ENCODE results near the gene MRPL36.

The MRPL36 gene

DNA sequence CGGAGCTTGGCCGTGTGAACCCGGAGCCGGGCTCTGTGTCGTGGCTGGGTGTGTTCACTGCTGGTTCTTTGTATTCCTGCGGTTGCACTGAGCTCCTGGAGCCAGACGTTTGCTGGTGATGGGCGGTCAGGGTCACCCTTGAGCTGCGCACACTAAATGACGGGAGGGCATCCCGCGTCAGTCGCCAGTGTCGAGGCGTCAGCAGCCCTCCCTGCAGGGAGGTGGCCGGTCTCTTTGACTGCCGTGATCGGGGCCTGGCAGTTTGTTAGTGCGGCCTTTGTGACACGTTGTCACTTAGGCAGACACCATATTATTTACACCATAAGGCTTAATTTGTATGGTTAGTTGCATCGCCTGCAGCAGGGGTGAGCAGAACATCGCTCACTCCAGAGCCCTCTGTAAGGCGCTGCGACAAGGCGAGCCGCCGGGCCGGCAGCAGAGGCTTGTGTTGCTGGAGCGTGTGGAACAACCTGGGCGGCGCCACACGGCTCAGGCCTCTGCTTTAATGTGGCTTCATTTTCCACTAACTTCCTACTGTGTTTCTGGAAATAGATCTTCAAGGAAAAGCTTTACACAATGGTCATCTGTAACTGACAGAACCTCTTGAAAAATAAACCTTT is 9.9 kb upstream of the MRPL36 start:
- Histone ChIP-seq H3K27ac (ENCODE audit: low read length) (no peak overlapping the region), H3K4me1 (ENCODE audit: low read length) (no peaks in the 10 kb centered on the region), H3K36me3 (replicated peaks; ENCODE audit: insufficient read depth, low read length) (peaks cover 28% of the 10 kb centered on the region), H3K9me3 (replicated peaks; ENCODE audit: insufficient read depth, low read length) (no peaks in the 10 kb centered on the region), H2AFZ (ENCODE audit: low read length) (no peak overlapping the region), H3K4me2 (ENCODE audit: low read depth, low read length) (no peak overlapping the region), H3F3A (ENCODE audit: insufficient read depth, low read length) (no peaks in the 10 kb centered on the region), H3K4me3 (ENCODE audit: low read length) (no peak overlapping the region), H4K20me1 (ENCODE audit: insufficient read depth, low read length) (no peaks in the 10 kb centered on the region), H3K9me2 (replicated peaks; ENCODE audit: insufficient read depth, low read length) (no peaks in the 10 kb centered on the region), H3K9ac (ENCODE audit: low read length) (no peak overlapping the region), H3K79me2 (ENCODE audit: low read length) (peaks cover 70% of the 10 kb centered on the region), H3K27me3 (replicated peaks; ENCODE audit: insufficient read depth, low read length) (no peaks in the 10 kb centered on the region)
- no peak for DNase-seq
- TF ChIP-seq, protein P1, sequence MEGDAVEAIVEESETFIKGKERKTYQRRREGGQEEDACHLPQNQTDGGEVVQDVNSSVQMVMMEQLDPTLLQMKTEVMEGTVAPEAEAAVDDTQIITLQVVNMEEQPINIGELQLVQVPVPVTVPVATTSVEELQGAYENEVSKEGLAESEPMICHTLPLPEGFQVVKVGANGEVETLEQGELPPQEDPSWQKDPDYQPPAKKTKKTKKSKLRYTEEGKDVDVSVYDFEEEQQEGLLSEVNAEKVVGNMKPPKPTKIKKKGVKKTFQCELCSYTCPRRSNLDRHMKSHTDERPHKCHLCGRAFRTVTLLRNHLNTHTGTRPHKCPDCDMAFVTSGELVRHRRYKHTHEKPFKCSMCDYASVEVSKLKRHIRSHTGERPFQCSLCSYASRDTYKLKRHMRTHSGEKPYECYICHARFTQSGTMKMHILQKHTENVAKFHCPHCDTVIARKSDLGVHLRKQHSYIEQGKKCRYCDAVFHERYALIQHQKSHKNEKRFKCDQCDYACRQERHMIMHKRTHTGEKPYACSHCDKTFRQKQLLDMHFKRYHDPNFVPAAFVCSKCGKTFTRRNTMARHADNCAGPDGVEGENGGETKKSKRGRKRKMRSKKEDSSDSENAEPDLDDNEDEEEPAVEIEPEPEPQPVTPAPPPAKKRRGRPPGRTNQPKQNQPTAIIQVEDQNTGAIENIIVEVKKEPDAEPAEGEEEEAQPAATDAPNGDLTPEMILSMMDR (IDR thresholded peaks at IDR 0.05; ENCODE audit: low read length): no peak
- TF ChIP-seq EZH2 (optimal IDR thresholded peaks at IDR 0.05; ENCODE audit: low read depth, low read length) (no peak), EZH2phosphoT487 (IDR thresholded peaks at IDR 0.05; ENCODE audit: low read length) (no peak)

DNA sequence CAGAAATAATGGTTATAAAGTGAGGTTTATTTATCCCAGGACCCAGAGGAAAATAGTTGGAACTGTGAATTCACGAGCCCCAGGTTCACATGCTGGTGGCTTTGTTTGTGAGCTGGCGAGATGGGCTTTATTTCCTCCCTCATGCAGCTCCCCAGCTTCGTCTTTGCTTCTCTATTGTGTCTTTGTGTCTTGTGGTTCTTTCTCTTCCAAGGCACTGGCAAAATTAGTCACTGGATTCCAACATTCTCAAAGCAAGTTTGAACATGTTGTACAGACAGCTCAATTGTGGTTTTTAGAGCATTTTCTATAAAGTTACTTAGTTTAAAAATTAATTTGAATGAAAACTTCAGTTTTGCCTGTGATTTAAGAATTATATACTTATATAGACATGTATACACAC is 8.8 kb upstream of the MRPL36 start:
- H3F3A ChIP-seq (ENCODE audit: insufficient read depth, low read length): no peaks in the 10 kb centered on the region
- H3K9ac ChIP-seq (ENCODE audit: low read length): no peak overlapping the region
- no peaks in the 10 kb centered on the region for H3K4me1 ChIP-seq (ENCODE audit: low read length)
- TF ChIP-seq, protein P1 (IDR thresholded peaks at IDR 0.05; ENCODE audit: low read length): no peak
- no peak for TF ChIP-seq EZH2phosphoT487 (IDR thresholded peaks at IDR 0.05; ENCODE audit: low read length)
- TF ChIP-seq EZH2 (optimal IDR thresholded peaks at IDR 0.05; ENCODE audit: low read depth, low read length): no peak
- peaks cover 79% of the 10 kb centered on the region for H3K79me2 ChIP-seq (ENCODE audit: low read length)
- no peaks in the 10 kb centered on the region for H4K20me1 ChIP-seq (ENCODE audit: insufficient read depth, low read length)
- no peak overlapping the region for H2AFZ ChIP-seq (ENCODE audit: low read length)
- no peaks in the 10 kb centered on the region for H3K9me3 ChIP-seq (replicated peaks; ENCODE audit: insufficient read depth, low read length)
- H3K36me3 ChIP-seq (replicated peaks; ENCODE audit: insufficient read depth, low read length): peaks cover 29% of the 10 kb centered on the region
- no peak overlapping the region for H3K27ac ChIP-seq (ENCODE audit: low read length)
- H3K9me2 ChIP-seq (replicated peaks; ENCODE audit: insufficient read depth, low read length): no peaks in the 10 kb centered on the region
- H3K4me2 ChIP-seq (ENCODE audit: low read depth, low read length): no peak overlapping the region
- no peaks in the 10 kb centered on the region for H3K27me3 ChIP-seq (replicated peaks; ENCODE audit: insufficient read depth, low read length)
- no peak overlapping the region for H3K4me3 ChIP-seq (ENCODE audit: low read length)
- DNase-seq: no peak

DNA sequence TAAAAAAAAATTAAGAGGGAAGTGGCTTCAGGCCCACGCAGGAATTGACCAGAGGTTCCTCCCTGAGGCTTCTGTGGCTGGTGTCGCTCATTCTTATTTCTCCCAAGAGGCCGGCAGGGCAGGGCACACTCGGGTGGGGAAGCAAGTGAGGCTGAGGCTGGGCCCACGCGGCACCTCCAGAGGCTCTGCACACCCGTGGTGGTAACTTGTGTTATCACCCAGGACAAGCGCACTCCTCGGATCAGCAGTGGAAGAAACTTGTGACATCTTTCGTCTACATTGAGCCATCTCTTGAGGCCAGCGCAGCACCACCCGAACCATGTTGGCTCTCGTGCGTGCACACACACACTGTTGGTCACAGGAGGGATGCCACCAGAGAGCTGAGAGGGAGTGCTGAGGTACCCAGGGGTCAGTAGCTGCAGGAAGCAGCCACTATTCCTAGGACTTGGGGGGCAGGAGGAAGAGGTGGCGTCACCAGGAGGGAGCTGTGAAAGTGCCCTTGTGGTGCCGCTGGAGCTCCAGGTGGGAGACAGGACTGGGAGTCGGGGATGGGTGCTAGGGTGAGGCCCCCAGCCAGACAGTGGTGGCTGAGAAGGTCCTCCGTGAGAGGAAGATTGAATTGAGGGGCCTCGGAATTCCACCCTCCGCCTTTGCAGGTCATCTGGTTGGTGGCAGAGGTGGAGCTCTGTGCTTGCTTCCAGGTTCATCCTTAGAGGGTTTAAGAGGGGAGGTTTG is 8.0 kb upstream of the MRPL36 start:
- Histone ChIP-seq H3K4me3 (ENCODE audit: low read length) (no peak overlapping the region), H3K27ac (ENCODE audit: low read length) (no peak overlapping the region), H3K27me3 (replicated peaks; ENCODE audit: insufficient read depth, low read length) (no peaks in the 10 kb centered on the region), H3K36me3 (replicated peaks; ENCODE audit: insufficient read depth, low read length) (peaks cover 25% of the 10 kb centered on the region), H3K9ac (ENCODE audit: low read length) (no peak overlapping the region), H3F3A (ENCODE audit: insufficient read depth, low read length) (no peaks in the 10 kb centered on the region), H3K4me1 (ENCODE audit: low read length) (no peaks in the 10 kb centered on the region), H3K9me3 (replicated peaks; ENCODE audit: insufficient read depth, low read length) (no peaks in the 10 kb centered on the region), H2AFZ (ENCODE audit: low read length) (no peak overlapping the region), H3K9me2 (replicated peaks; ENCODE audit: insufficient read depth, low read length) (no peaks in the 10 kb centered on the region), H3K79me2 (ENCODE audit: low read length) (peaks cover 87% of the 10 kb centered on the region), H4K20me1 (ENCODE audit: insufficient read depth, low read length) (no peaks in the 10 kb centered on the region), H3K4me2 (ENCODE audit: low read depth, low read length) (no peak overlapping the region)
- no peak for DNase-seq
- TF ChIP-seq, protein P1 (IDR thresholded peaks at IDR 0.05; ENCODE audit: low read length): no peak
- TF ChIP-seq EZH2phosphoT487 (IDR thresholded peaks at IDR 0.05; ENCODE audit: low read length): no peak
- TF ChIP-seq EZH2 (optimal IDR thresholded peaks at IDR 0.05; ENCODE audit: low read depth, low read length): no peak
